K562 (cell line): Measurements from ENCODE around the gene PURA. TPM values are rescaled to one million over a fixed set of nuclear protein-coding genes. Genes with fewer than 3 reads are reported as not detected.

Source experiments
- DIDO1 ChIP-seq: fragments of 450-650 bp; IDR thresholded peaks from 2 replicates; pipeline ENCODE4 v1.6.1; 2016; ENCODE audit warnings: low read depth, missing biosample characterization, missing genetic modification characterization
- FOXP4 ChIP-seq: sonication (generic); formaldehyde crosslinking; IDR thresholded peaks from 2 replicates; pipeline ENCODE4 v1.8.0; 2022; ENCODE audit warnings: mild to moderate bottlenecking, missing genetic modification reagents, borderline replicate concordance
- KLF1 ChIP-seq: fragments of 450-650 bp; IDR thresholded peaks from 2 replicates; pipeline ENCODE4 v1.6.1; 2016; ENCODE audit warnings: missing genetic modification characterization, missing compliant biosample characterization
- MED1 ChIP-seq: sonication (generic); formaldehyde crosslinking; IDR thresholded peaks from 2 replicates; pipeline ENCODE4 v1.8.1; 2023; ENCODE audit warnings: missing genetic modification reagents, borderline replicate concordance
- NCOA4 ChIP-seq: fragments of 450-650 bp; IDR thresholded peaks from 2 replicates; pipeline ENCODE4 v1.6.1; 2018; ENCODE audit warnings: mild to moderate bottlenecking; ENCODE audit not compliant: partially characterized antibody
- NFRKB ChIP-seq: fragments of 450-650 bp; IDR thresholded peaks from 2 replicates; pipeline ENCODE4 v1.6.1; 2016; ENCODE audit warnings: low read depth
- NR3C1 ChIP-seq: sonication (generic); formaldehyde crosslinking; IDR thresholded peaks from 2 replicates; pipeline ENCODE4 v1.8.1; 2022; ENCODE audit warnings: missing genetic modification reagents
- PHF21A ChIP-seq: fragments of 450-650 bp; IDR thresholded peaks from 2 replicates; pipeline ENCODE4 v1.6.1; 2017; ENCODE audit warnings: low read depth, borderline replicate concordance
- PURB ChIP-seq: sonication (generic); formaldehyde crosslinking; IDR thresholded peaks from 2 replicates; pipeline ENCODE4 v1.9.0; 2021; ENCODE audit warnings: low read depth, mild to moderate bottlenecking, missing genetic modification reagents
- RFX5 ChIP-seq: IDR thresholded peaks from 2 replicates; pipeline ENCODE4 v1.6.1; 2011; ENCODE audit warnings: low read depth, mild to moderate bottlenecking, improper control_type of control experiment, low read length
- RNF219 ChIP-seq: fragments of 250-450 bp; sonication (Bioruptor Pico); IDR thresholded peaks from 2 replicates; pipeline ENCODE4 v1.5.0; 2022; ENCODE audit warnings: mild to moderate bottlenecking
- RUNX1 ChIP-seq: sonication (generic); IDR thresholded peaks from 2 replicates; pipeline ENCODE4 v1.6.1; 2016; ENCODE audit warnings: antibody characterized with exemption, low read depth
- SREBF1 ChIP-seq: fragments of 150-350 bp; IDR thresholded peaks from 2 replicates; pipeline ENCODE4 v1.6.1; 2014; ENCODE audit warnings: antibody characterized with exemption, low read depth, low read length, borderline replicate concordance
- ZNF41 ChIP-seq: fragments of 250-450 bp; sonication (Bioruptor Pico); conservative IDR thresholded peaks from 2 replicates; pipeline ENCODE4 v1.4.0; 2020; ENCODE audit warnings: mild to moderate bottlenecking
- polyA plus RNA-seq, 8 experiments: library from polyadenylated mRNA; depleted of rRNA in 4 of 8; stranded (reverse) in 5 of 8; unstranded in 3 of 8; fragments of >200 nt; fragmentation: Nextera tagmentation in 2 of 8; fragmentation: Illumina TruSeq in 1 of 8; extraction: Ambion mirVana in 2 of 8; extraction: Trizol in 1 of 8; gene quantifications; 2 replicates each; pipeline versions ENCODE4 v1.2.1 to v1.2.3, GENCODE V29; 2011 to 2014; ENCODE audit warnings: inconsistent platforms in 1 of 8, missing spikeins in 1 of 8
- total RNA-seq, 7 experiments: library from RNA; depleted of rRNA in 6 of 7; stranded (reverse); fragments of >200 nt in 6 of 7; fragmentation: Illumina TruSeq in 2 of 7; extraction: Trizol in 2 of 7; gene quantifications; 2 replicates each; pipeline versions ENCODE4 v1.2.1 to v1.2.3, GENCODE V29; 2011 to 2021; ENCODE audit warnings: low replicate concordance in 1 of 7

Gene PURA
- total and polyA plus RNA-seq, 9 of the 15 experiments (the other 6 are each of a cell fraction or from before 2014, with no cell fraction given): 3.2 to 11.1 (median 5.4) TPM

GRCh38 chr5:140107312-140108092 lies 6.4 kb upstream of the PURA start (continued):
- TF ChIP-seq DIDO1 (tag): no peak
- TF ChIP-seq RNF219 (CRISPR knock-in tag): no peak
- no peak for TF ChIP-seq RFX5
- no peak for TF ChIP-seq PHF21A
- TF ChIP-seq NR3C1 (CRISPR knock-in tag): no peak
- TF ChIP-seq PURB (CRISPR knock-in tag): no peak
- 0 out of 2 replicates have a peak, but pooled peaks have one; percentile 21 for TF ChIP-seq FOXP4 (CRISPR knock-in tag)
- TF ChIP-seq NCOA4: no peak
- TF ChIP-seq SREBF1: no peak
- TF ChIP-seq KLF1 (tag): peak; percentile 55; the same call in 1 of the 2 replicates
- no peak for TF ChIP-seq MED1 (CRISPR knock-in tag)
- 0 out of 2 replicates have a peak, but pooled peaks have one; percentile 41 for TF ChIP-seq RUNX1
- no peak for TF ChIP-seq ZNF41 (CRISPR knock-in tag)
- peak; percentile 63; the same call in 1 of the 2 replicates for TF ChIP-seq NFRKB
